ENCODE results near the gene F11R. TPM values are rescaled to one million over a fixed set of nuclear protein-coding genes. Genes with fewer than 3 reads are reported as not detected.

F11R gene
- total and polyA plus RNA-seq, 2 of the 13 experiments (the other 11 are each of a cell fraction or from before 2014, with no cell fraction given): 95.8 to 105 TPM

GRCh38 chr1:160952129-160952510, 68.8 kb downstream of the F11R start:
- H3K4me1 ChIP-seq (ENCODE audit: insufficient read depth, low read length): peaks cover 28% of the 10 kb centered on the region
- no peaks in the 10 kb centered on the region for H3K36me3 ChIP-seq (replicated peaks in 1 of 2; ENCODE audit: control insufficient read depth in 1 of 2, insufficient read depth in 2 of 2, low read length in 2 of 2)
- DNase-seq (ENCODE audit: low spot score) (no peak), FAIRE-seq (no peak), ATAC-seq (no peak)
- H3K79me2 ChIP-seq (ENCODE audit: insufficient read depth, low read length): no peaks in the 10 kb centered on the region
- no peaks in the 10 kb centered on the region for H3K9me3 ChIP-seq (ENCODE audit: low read length)
- ChIA-PET POLR2A (no interaction called here), CTCF (ENCODE audit: low intra/inter-chr PET ratio, low total read pairs) (interaction anchor here (2.2 to 2.6 kb wide), 2 partner anchors 117 to 225 kb away, joined by 7 to 18 read pairs; no protein-coding TSS in a partner anchor)
- no peak overlapping the region for H3K4me3 ChIP-seq (replicated peaks in 1 of 3; ENCODE audit: insufficient read depth in 1 of 3, low read depth in 2 of 3, low read length in 3 of 3)
- H3K4me2 ChIP-seq (ENCODE audit: low read depth, low read length): no peak overlapping the region
- H3K27me3 ChIP-seq (ENCODE audit: control insufficient read depth in 1 of 2, insufficient read depth in 2 of 2, low read length in 2 of 2): peaks cover 1 to 4% of the 10 kb centered on the region in 2 experiments; a peak in 1 of 5 replicates
- H4K20me1 ChIP-seq (ENCODE audit: insufficient read depth, low read length): no peaks in the 10 kb centered on the region
- BruUV-seq (replicated peaks): no TSS peak
- WGBS (ENCODE audit: low lambda C conversion rate): 36% methylated on average over 2 of the region's 2 CpGs
- in situ Hi-C loops (cut with HindIII; ENCODE audit: extremely low pct_ligation_motif_present, low pct_unique_long_range_greater_than_20kb): loop anchor here (5.0 to 10.0 kb wide), 2 partner anchors 115 to 227 kb away; no protein-coding TSS in a partner anchor
- intact Hi-C loops (cut with micrococcal nuclease; ENCODE audit: unreplicated experiment): no loop called here
- TF ChIP-seq ZMAT3 (CRISPR knock-in tag; conservative IDR thresholded peaks at IDR 0.05) (no peak), ZNF33A (CRISPR knock-in tag; IDR thresholded peaks at IDR 0.05; ENCODE audit: borderline replicate concordance) (no peak), ZNF17 (CRISPR knock-in tag; IDR thresholded peaks at IDR 0.05) (no peak), ZNF543 (CRISPR knock-in tag; IDR thresholded peaks at IDR 0.05) (no peak), ZNF431 (CRISPR knock-in tag; IDR thresholded peaks at IDR 0.05; ENCODE audit: borderline replicate concordance, low read depth) (no peak), XRCC5 (optimal IDR thresholded peaks at IDR 0.05; ENCODE audit: low read length) (no peak), NFKB2 (CRISPR knock-in tag; IDR thresholded peaks at IDR 0.05; ENCODE audit: borderline replicate concordance) (no peak), MAFK (conservative IDR thresholded peaks at IDR 0.05 in 1 of 2, IDR thresholded peaks at IDR 0.05 in 1 of 2; ENCODE audit: low read length in 2 of 2) (no peak), ZBTB1 (CRISPR knock-in tag; IDR thresholded peaks at IDR 0.05; ENCODE audit: borderline replicate concordance) (no peak), KLF12 (CRISPR knock-in tag; IDR thresholded peaks at IDR 0.05; ENCODE audit: borderline replicate concordance) (no peak)
- TF ChIP-seq, protein P1, sequence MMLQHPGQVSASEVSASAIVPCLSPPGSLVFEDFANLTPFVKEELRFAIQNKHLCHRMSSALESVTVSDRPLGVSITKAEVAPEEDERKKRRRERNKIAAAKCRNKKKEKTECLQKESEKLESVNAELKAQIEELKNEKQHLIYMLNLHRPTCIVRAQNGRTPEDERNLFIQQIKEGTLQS (CRISPR knock-in tag; IDR thresholded peaks at IDR 0.05): no peak
- TF ChIP-seq, protein P2, sequence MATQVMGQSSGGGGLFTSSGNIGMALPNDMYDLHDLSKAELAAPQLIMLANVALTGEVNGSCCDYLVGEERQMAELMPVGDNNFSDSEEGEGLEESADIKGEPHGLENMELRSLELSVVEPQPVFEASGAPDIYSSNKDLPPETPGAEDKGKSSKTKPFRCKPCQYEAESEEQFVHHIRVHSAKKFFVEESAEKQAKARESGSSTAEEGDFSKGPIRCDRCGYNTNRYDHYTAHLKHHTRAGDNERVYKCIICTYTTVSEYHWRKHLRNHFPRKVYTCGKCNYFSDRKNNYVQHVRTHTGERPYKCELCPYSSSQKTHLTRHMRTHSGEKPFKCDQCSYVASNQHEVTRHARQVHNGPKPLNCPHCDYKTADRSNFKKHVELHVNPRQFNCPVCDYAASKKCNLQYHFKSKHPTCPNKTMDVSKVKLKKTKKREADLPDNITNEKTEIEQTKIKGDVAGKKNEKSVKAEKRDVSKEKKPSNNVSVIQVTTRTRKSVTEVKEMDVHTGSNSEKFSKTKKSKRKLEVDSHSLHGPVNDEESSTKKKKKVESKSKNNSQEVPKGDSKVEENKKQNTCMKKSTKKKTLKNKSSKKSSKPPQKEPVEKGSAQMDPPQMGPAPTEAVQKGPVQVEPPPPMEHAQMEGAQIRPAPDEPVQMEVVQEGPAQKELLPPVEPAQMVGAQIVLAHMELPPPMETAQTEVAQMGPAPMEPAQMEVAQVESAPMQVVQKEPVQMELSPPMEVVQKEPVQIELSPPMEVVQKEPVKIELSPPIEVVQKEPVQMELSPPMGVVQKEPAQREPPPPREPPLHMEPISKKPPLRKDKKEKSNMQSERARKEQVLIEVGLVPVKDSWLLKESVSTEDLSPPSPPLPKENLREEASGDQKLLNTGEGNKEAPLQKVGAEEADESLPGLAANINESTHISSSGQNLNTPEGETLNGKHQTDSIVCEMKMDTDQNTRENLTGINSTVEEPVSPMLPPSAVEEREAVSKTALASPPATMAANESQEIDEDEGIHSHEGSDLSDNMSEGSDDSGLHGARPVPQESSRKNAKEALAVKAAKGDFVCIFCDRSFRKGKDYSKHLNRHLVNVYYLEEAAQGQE (IDR thresholded peaks at IDR 0.05; ENCODE audit: borderline replicate concordance in 1 of 2, low read depth in 1 of 2, low read length in 2 of 2): no peak
- no peak overlapping the region for H2AFZ ChIP-seq (ENCODE audit: low read length)
- no peak overlapping the region for H3K9ac ChIP-seq (ENCODE audit: insufficient read depth, low read depth, low read length)
- H3K27ac ChIP-seq (ENCODE audit: extremely low read length, insufficient read depth, low read length): no peak overlapping the region

Measured in HepG2 (cell line).